ENCODE data around the gene DMRT1. TPM values are rescaled to one million over a fixed set of nuclear protein-coding genes. Genes with fewer than 3 reads are reported as not detected.
"Not testable (repeated sequence)": the region's sequence is repeated elsewhere in the genome, so short reads cannot be mapped to it uniquely, and the experiment has no call there.

DMRT1 gene
- total RNA-seq, 1 donor from 2014 or later = 0.09 TPM

GRCh38 chr9:912776-913175 is 71.3 kb downstream of the DMRT1 start:
- H3K9me3 Mint-ChIP-seq = no peaks in the 10 kb centered on the region
- H3K4me3 ChIP-seq = no peak overlapping the region
- H4K20me1 ChIP-seq (ENCODE audit: low read depth) = no peaks in the 10 kb centered on the region
- no peak overlapping the region for H3K27ac ChIP-seq
- no peak overlapping the region for H3K9ac ChIP-seq
- no peak for DNase-seq (ENCODE audit: low spot score)
- H3K36me3 Mint-ChIP-seq = no peaks in the 10 kb centered on the region
- TF ChIP-seq EZH2phosphoT487 (IDR thresholded peaks at IDR 0.05) (no peak), CTCF (IDR thresholded peaks at IDR 0.05) (no peak), EZH2 (IDR thresholded peaks at IDR 0.05) (no peak)
- no peak overlapping the region for H2AFZ ChIP-seq (replicated peaks)
- H3K4me2 ChIP-seq = no peak overlapping the region
- H3K4me1 ChIP-seq = peaks cover 14% of the 10 kb centered on the region
- H3K9me3 ChIP-seq (ENCODE audit: low read depth) = no peaks in the 10 kb centered on the region
- H3K27me3 Mint-ChIP-seq (ENCODE audit: insufficient read depth, low read depth) = peaks cover 5% of the 10 kb centered on the region
- H3K27me3 ChIP-seq = peaks cover 14% of the 10 kb centered on the region
- H3K4me3 Mint-ChIP-seq = no peak overlapping the region
- H3K27ac Mint-ChIP-seq = no peak overlapping the region
- no peaks in the 10 kb centered on the region for H3K36me3 ChIP-seq
- peaks cover 10% of the 10 kb centered on the region for H3K4me1 Mint-ChIP-seq
- no peaks in the 10 kb centered on the region for H3K79me2 ChIP-seq (ENCODE audit: low read depth)
- peaks cover 3% of the 10 kb centered on the region for H3F3A ChIP-seq (ENCODE audit: low read depth)

GRCh38 chr9:913526-913925 is 72.0 kb downstream of the DMRT1 start:
- not testable (repeated sequence) for H3K4me1 ChIP-seq; H3K79me2 ChIP-seq (ENCODE audit: low read depth); H3K27me3 ChIP-seq; H3K4me3 Mint-ChIP-seq; H3K4me3 ChIP-seq; DNase-seq (ENCODE audit: low spot score); H3K27ac ChIP-seq; H3K9me3 Mint-ChIP-seq; H3K9ac ChIP-seq; H3K36me3 ChIP-seq; H2AFZ ChIP-seq (replicated peaks); H3K9me3 ChIP-seq (ENCODE audit: low read depth); H4K20me1 ChIP-seq (ENCODE audit: low read depth); H3K27ac Mint-ChIP-seq; H3K36me3 Mint-ChIP-seq; H3K4me1 Mint-ChIP-seq; H3F3A ChIP-seq (ENCODE audit: low read depth); H3K4me2 ChIP-seq; H3K27me3 Mint-ChIP-seq (ENCODE audit: insufficient read depth, low read depth)

- no peak overlapping the region for H3K27ac Mint-ChIP-seq
- H3K36me3 Mint-ChIP-seq = no peaks in the 10 kb centered on the region
- peaks cover 4% of the 10 kb centered on the region for H3K4me1 Mint-ChIP-seq
- Histone ChIP-seq H3K36me3 (no peaks in the 10 kb centered on the region), H3K27ac (no peak overlapping the region), H4K20me1 (ENCODE audit: low read depth) (no peaks in the 10 kb centered on the region), H3K4me2 (no peak overlapping the region), H3K9me3 (ENCODE audit: low read depth) (no peaks in the 10 kb centered on the region), H2AFZ (replicated peaks) (no peak overlapping the region), H3K79me2 (ENCODE audit: low read depth) (no peaks in the 10 kb centered on the region), H3K27me3 (no peaks in the 10 kb centered on the region), H3K9ac (no peak overlapping the region), H3K4me3 (no peak overlapping the region), H3K4me1 (no peaks in the 10 kb centered on the region), H3F3A (ENCODE audit: low read depth) (no peaks in the 10 kb centered on the region)
- no peaks in the 10 kb centered on the region for H3K9me3 Mint-ChIP-seq
- no peak overlapping the region for H3K4me3 Mint-ChIP-seq
- DNase-seq (ENCODE audit: low spot score) = no peak
- H3K27me3 Mint-ChIP-seq (ENCODE audit: insufficient read depth, low read depth) = peaks cover 6% of the 10 kb centered on the region
- no peak for TF ChIP-seq CTCF (IDR thresholded peaks at IDR 0.05)
- TF ChIP-seq EZH2 (IDR thresholded peaks at IDR 0.05) = no peak
- TF ChIP-seq EZH2phosphoT487 (IDR thresholded peaks at IDR 0.05) = no peak
Observed at GRCh38 chr9:917730-918129, 76.2 kb downstream of the DMRT1 start.

GRCh38 chr9:920927-921326 is 79.4 kb downstream of the DMRT1 start:
- H3K4me1 ChIP-seq = no peaks in the 10 kb centered on the region
- no peaks in the 10 kb centered on the region for H3K27me3 ChIP-seq
- Mint-ChIP-seq H3K27ac (no peak overlapping the region), H3K4me3 (no peak overlapping the region), H3K36me3 (no peaks in the 10 kb centered on the region), H3K27me3 (ENCODE audit: insufficient read depth, low read depth) (peaks cover 3% of the 10 kb centered on the region), H3K9me3 (no peaks in the 10 kb centered on the region), H3K4me1 (peaks cover 4% of the 10 kb centered on the region)
- H4K20me1 ChIP-seq (ENCODE audit: low read depth) = no peaks in the 10 kb centered on the region
- no peak overlapping the region for H3K27ac ChIP-seq
- H3K9me3 ChIP-seq (ENCODE audit: low read depth) = no peaks in the 10 kb centered on the region
- no peak overlapping the region for H3K9ac ChIP-seq
- no peak overlapping the region for H3K4me3 ChIP-seq
- TF ChIP-seq EZH2 (IDR thresholded peaks at IDR 0.05) = no peak
- H3K4me2 ChIP-seq = no peak overlapping the region
- no peak overlapping the region for H2AFZ ChIP-seq (replicated peaks)
- no peaks in the 10 kb centered on the region for H3F3A ChIP-seq (ENCODE audit: low read depth)
- no peaks in the 10 kb centered on the region for H3K79me2 ChIP-seq (ENCODE audit: low read depth)
- no peaks in the 10 kb centered on the region for H3K36me3 ChIP-seq
- DNase-seq (ENCODE audit: low spot score) = no peak

Measured in neural progenitor cell (in vitro differentiated cells).